Measurements from ENCODE around the gene CCDC43.
"Not testable (repeated sequence)": the region's sequence is repeated elsewhere in the genome, so short reads cannot be mapped to it uniquely, and the experiment has no call there.

Gene CCDC43

DNA sequence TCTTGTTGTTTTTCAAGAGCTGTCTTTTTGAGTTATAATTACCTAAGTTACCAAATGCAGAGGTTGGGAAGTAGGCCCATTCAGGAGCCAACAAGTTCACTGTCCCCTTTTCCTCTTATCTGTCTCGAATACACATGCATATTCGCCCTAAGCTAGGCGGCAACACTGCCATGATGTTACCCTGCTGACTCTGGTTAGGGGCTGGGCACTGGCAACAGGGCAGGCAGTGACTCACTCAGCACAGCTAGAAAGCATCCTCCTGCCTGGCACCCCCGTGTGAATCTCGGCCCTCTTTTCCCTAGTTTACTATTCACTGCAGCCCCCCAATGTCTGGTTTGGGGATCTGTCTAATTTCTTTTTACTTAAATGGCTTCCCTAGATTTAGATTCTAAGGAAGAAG, 32.7 kb upstream of the CCDC43 start:
- POLR2A ChIA-PET, result no interaction called here
- CTCF ChIA-PET, result no interaction called here

DNA sequence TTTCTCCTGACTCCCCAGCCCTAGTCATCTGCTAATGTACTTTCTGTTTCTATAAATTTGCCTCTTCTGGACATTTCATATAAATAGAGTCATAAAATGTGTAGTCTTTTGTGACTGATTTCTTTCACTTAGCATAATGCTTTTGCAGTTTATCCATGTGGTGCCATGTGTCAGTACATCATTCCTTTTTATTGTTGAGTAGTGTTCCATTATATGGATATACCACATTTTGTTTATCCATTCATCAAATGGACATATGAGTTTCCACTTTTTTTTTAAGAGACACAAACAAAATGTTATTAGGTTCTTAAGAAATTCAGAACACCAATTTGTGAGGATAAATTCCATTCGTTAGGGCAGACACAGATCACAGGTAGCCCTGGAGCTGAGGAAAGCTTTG, 29.9 kb upstream of the CCDC43 start:
- ChIA-PET CTCF (no interaction called here), POLR2A (no interaction called here)
- H3K4me3 ChIP-seq (ENCODE audit: low read depth, low read length), result no peak overlapping the region
- TF ChIP-seq, protein P1, sequence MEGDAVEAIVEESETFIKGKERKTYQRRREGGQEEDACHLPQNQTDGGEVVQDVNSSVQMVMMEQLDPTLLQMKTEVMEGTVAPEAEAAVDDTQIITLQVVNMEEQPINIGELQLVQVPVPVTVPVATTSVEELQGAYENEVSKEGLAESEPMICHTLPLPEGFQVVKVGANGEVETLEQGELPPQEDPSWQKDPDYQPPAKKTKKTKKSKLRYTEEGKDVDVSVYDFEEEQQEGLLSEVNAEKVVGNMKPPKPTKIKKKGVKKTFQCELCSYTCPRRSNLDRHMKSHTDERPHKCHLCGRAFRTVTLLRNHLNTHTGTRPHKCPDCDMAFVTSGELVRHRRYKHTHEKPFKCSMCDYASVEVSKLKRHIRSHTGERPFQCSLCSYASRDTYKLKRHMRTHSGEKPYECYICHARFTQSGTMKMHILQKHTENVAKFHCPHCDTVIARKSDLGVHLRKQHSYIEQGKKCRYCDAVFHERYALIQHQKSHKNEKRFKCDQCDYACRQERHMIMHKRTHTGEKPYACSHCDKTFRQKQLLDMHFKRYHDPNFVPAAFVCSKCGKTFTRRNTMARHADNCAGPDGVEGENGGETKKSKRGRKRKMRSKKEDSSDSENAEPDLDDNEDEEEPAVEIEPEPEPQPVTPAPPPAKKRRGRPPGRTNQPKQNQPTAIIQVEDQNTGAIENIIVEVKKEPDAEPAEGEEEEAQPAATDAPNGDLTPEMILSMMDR (IDR thresholded peaks at IDR 0.05; ENCODE audit: insufficient read depth, low read length, missing control alignments), result no peak
- no peak for DNase-seq (ENCODE audit: low read depth, low spot score)

More for the DNA sequence above, 32.7 kb upstream of the CCDC43 start:
- no peak overlapping the region for H3K4me3 ChIP-seq (ENCODE audit: low read depth, low read length)
- no peak for DNase-seq (ENCODE audit: low read depth, low spot score)
- TF ChIP-seq, protein P1 (IDR thresholded peaks at IDR 0.05; ENCODE audit: insufficient read depth, low read length, missing control alignments), result no peak

DNA sequence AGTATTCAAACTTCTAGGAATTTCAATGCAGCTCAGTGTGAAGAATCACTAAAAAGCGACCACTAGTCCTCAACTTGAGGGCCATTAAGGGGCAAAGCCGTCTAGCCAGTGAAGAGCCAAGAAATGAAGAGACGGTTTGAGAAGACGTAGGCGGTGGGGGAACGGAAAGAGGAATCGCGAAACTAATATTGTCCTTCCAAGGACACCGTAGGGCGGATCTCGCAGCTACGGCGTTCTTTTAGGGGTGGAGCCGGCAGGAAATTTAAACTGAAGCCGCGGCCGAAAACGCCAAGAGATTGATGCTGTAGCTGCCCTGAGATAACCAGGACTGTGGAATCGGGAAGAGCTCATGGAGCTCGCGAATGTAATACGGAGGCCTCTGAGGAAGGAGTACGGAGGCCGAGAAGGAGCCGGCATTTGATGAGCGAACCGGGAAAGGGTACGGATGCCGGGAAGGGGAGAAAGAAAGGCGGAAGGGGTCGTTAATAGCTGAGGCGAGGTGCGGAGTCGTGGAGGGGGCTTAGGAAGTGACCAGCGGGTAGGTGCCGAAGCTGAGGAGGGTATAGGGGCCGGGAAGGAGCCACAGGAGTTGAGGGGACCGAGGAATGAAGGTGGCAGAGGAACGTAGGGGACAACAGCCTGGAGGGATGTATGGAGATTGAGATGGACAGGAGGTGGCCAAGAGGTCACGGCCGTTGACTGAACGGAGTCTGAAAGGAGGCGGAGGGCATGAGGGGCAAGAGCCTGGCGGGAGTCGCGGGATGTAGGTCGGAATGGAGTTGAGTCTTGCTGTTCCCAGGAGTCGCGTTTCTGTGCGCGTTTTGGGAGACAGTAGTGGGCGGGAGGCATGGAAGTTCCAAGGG, 19.1 kb upstream of the CCDC43 start, which contains the start of gene DBF4B:
DBF4B (plus strand) TSS at position 265 of the 863 bp plus-strand sequence; CDS start at position 421, 156 bp downstream.
- TF ChIP-seq, protein P1 (IDR thresholded peaks at IDR 0.05; ENCODE audit: insufficient read depth, low read length, missing control alignments), result no peak
- DNase-seq (ENCODE audit: low read depth, low spot score), result peak; percentile 52
- CTCF ChIA-PET, result no interaction called here
- H3K4me3 ChIP-seq (ENCODE audit: low read depth, low read length), result peak within 1 kb of the TSS; percentile 96
- POLR2A ChIA-PET, result interaction anchor here (0.6 kb wide), 1 partner anchor 440 kb away, joined by 3 read pairs; the partner anchor contains the start of gene HEXIM1

DNA sequence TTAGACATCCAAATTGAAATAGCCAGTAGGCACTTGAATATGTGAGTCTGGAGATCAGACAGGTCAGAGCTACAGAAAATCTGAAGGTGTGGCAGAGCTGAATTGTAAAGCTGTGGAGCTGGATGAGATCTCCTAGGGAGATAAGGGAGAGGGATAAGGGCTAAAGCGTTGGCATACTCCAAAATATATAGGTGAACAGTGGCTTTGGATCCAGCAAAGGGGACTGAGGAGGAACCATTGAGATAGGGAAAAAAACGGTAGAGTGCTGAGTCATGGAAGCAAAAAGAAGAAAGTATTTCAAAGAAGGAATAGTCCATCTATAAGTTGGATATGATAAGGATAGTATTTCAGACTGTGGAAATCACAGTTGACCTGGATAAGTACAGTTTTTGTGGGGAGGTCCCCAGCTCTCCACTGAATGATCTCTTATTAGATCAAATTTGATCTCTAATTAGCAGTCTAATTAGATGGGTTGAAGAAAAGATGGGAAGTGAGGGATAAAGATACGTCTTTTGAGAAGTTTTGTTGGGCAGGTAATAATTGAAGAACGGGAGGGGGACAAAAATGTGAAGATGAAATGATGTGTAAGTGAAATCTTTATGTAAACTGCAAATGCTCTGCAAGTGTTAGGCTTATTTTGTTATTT, 18.3 kb upstream of the CCDC43 start:
- H3K4me3 ChIP-seq (ENCODE audit: low read depth, low read length), result peak overlapping the region; percentile 96
- CTCF ChIA-PET, result no interaction called here
- TF ChIP-seq, protein P1 (IDR thresholded peaks at IDR 0.05; ENCODE audit: insufficient read depth, low read length, missing control alignments), result no peak
- DNase-seq (ENCODE audit: low read depth, low spot score), result no peak
- POLR2A ChIA-PET, result no interaction called here

DNA sequence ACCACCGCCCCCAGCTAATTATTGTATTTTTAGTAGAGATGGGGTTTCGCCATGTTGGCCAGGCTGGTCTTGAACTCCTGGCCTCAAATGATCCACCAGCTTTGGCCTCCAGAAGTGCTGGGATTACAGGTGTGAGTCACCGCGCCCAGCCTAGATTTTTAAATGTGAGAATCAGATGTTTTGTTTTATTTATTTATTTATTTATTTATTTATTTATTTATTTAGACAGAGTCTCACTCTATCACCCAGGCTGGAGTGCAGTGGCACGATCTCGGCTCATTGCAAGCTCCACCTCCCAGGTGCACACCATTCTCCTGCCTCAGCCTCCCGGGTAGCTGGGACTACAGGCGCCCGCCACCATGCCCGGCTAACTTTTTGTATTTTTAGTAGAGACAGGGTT, 10.7 kb upstream of the CCDC43 start:
- CTCF ChIA-PET, result interaction anchor here (1.2 to 1.7 kb wide), 3 partner anchors 7 to 16 kb away, joined by 3 to 8 read pairs (median 5); no protein-coding TSS in a partner anchor
- POLR2A ChIA-PET, result interaction anchor here (0.6 kb wide), 1 partner anchor 34 kb away, joined by 3 read pairs; no protein-coding TSS in a partner anchor

DNA sequence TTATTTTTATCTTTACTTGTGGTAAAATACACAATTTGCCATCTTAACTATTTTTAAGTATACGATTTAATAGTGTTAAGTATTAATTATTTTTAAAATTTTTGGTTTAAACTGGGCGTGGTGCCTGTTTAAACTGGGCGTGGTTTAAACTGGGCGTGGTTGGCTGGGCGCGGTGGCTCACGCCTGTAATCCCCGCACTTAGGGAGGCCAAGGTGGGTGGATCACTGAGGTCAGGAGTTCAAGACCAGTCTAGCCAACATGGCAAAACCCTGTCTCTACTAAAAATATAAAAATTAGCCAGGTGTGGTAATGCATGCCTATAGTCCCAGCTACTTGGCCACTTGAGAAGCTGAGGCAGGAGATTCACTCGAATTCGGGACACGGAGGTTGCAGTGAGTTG, 4.0 kb upstream of the CCDC43 start:
- no peak overlapping the region for H3K4me3 ChIP-seq (ENCODE audit: low read depth, low read length)
- TF ChIP-seq, protein P1 (IDR thresholded peaks at IDR 0.05; ENCODE audit: insufficient read depth, low read length, missing control alignments), result no peak
- no peak for DNase-seq (ENCODE audit: low read depth, low spot score)
- ChIA-PET CTCF (interaction anchor here (1.0 to 1.6 kb wide), 2 partner anchors 7 to 10 kb away, joined by 3 to 5 read pairs; no protein-coding TSS in a partner anchor), POLR2A (no interaction called here)

More for the DNA sequence above, 10.7 kb upstream of the CCDC43 start:
- not testable (repeated sequence) for DNase-seq (ENCODE audit: low read depth, low spot score); H3K4me3 ChIP-seq (ENCODE audit: low read depth, low read length)

DNA sequence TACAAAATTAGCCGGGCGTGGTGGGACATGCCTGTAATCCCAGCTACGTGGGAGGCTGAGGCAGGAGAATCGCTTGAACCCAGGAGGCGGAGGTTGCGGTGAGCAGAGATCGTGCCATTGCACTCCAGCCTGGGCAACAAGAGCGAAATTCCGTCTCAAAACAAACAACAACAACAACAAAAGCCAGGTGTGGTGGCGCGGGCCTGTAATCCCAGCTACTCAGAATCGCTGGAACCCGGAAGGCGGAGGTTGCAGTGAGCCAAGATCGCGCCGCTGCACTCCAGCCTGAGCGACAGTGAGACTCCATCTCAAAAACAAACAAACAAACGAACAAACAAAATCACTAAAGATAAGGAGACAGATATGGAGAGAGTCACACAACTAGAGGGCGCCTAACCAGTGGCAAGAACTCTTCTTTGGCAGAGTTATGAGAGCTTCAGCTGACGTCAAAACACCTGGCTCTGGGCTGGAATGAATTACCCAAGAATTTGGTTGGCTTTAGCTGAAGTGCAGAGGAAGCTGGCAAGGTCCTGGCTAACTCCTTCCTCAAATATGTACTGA, 1.2 kb upstream of the CCDC43 start:
- DNase-seq (ENCODE audit: low read depth, low spot score); POLR2A ChIA-PET; H3K4me3 ChIP-seq (ENCODE audit: low read depth, low read length): not testable (repeated sequence)
- CTCF ChIA-PET, result interaction anchor here (1.1 to 1.9 kb wide), 5 partner anchors 10 to 328 kb away, joined by 3 to 8 read pairs (median 3); partner anchors contain the start of gene FAM171A2

Measured in AG04449 (cell line).